GM19397 (cell line): ENCODE measurements around the gene NUP214.
"Not testable (repeated sequence)": the region's sequence is repeated elsewhere in the genome, so short reads cannot be mapped to it uniquely, and the experiment has no call there.

Source experiments
- ATAC-seq: cut with Tn5 transposase; IDR thresholded peaks from one replicate; pipeline ENCODE4 v1.9.1; 2021; ENCODE audit warnings: mild to moderate bottlenecking, moderate library complexity; ENCODE audit not compliant: unreplicated experiment

The NUP214 gene

GRCh38 chr9:131257266-131258025, 132.1 kb downstream of the NUP214 start:
- ATAC-seq, result no peak

DNA sequence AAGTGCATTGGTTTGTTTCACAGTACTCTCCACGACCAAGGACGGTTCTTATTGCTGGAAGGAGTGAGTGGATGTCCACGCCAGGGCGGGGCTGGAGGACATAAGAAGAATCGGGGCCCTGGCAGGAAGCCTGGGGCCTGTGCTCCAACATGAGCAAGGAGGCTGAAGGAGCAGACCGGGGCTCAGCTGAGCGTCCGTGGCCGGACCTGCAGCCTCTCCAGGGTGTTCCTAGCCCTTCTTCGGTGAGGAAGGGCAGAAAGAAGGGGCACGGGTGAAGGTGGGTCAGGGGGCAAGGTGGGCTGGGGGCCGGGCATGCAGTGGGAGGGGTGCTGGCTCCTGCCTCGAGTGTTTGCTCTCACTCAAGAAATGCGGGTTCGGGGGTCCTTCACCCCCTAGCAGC, 132.8 kb downstream of the NUP214 start:
- no peak for ATAC-seq

DNA sequence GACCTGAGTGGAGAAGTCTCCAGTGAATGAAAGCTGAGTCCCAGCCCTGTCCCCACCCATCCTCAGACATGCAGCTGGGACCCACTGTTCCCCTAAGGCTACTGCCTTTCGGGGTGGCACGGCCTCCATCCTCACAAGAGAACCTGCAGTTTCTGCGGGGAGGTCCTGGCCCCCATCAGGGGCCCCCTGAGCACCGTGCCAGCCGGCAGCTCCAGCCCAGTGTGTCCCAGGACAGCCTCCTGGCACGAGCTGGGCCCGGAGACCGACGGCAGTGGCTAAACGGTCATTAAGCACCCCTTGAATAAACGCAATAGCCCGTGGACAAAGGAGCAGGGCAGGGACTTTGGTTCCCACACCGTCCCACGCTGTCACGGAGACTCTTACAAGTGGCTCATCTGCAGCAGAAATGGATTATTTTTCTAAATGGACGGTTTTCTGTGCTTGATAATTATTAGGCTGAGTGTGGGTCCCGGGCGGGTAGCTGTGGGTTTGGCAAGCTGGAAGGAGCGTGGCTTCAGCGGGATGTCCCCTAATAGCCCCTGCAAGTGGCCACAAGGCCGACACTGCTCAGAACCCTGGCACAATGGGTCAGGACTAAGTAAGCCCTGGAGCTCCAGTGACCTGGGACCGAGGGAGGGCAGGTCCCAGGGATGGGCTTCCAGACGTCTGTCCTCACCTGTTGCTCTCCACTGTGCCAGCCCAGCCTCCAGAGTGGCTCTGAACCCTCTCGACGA, 133.5 kb downstream of the NUP214 start:
- ATAC-seq, result no peak

GRCh38 chr9:131259432-131259898, 134.1 kb downstream of the NUP214 start:
- ATAC-seq, result no peak

DNA sequence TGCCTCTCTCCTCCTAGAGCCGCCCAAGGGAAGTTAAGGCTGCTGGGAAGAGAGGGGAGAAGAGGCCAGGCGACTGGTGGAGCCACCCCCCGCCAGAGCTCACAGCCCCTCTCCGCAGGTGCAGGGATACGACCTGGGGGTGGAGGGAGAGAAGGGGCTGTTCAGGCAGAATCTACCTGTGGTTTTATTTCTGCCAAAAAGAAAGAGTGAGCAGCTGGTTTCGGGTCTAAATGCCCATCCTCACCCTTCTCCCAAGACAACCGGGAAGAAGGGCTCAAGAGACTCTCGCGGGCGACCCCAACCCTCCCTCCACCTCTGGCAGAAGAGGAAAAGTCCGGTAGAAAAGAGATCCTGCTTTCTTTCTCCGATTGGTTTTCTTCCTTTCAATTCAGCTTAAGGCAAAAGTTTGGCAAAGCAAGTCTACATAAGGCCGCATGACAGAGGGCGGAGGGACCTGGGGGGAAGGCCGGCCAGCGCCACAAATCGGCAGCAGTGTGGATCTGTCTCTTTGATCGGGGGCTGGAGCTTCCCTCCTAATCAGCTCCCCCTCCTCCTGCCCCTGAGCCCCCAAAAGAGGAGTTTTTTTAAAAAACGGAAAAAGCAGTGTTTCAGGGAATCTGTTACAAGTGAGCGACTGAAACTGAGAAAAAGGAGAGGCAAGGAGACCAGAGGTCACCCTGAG, 134.7 kb downstream of the NUP214 start:
- no peak for ATAC-seq

- no peak for ATAC-seq
Observed at GRCh38 chr9:131260751-131261452, 135.5 kb downstream of the NUP214 start.

DNA sequence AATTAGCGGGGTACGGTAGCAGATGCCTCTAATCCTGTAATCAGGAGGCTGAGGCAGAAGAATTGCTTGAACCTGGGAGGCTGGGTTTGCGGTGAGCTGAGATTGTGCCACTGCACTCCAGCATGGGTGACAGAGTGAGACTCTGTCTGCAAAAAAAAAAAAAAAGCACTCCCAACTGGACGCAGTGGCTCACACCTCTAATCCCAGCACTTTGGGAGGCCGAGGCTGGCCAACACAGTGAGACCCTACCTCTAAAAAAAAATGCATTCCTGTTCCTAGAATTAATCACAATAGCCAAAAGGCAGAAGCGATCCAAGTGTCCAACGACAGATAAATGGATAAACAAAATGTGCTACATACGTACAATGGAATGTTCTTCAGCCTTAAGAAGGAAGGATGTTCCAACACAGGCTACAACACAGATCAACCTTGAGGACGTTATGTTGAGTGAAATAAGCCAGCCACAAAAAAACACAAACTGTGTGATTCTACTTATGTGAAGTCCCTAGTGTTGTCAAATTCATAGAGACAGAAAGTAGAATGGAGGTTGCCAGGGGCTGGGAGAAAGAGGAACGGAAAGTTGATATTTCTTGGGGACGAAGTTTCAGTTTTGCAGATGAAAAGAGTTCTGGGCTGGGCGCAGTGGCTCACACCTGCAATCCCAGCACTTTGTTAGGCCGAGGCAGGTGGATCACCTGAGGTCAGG, 137.1 kb downstream of the NUP214 start:
- no peak for ATAC-seq

- not testable (repeated sequence) for ATAC-seq
Observed at GRCh38 chr9:131263033-131263343, 137.6 kb downstream of the NUP214 start.

- no peak for ATAC-seq
Observed at GRCh38 chr9:131263701-131264100, 138.3 kb downstream of the NUP214 start.

DNA sequence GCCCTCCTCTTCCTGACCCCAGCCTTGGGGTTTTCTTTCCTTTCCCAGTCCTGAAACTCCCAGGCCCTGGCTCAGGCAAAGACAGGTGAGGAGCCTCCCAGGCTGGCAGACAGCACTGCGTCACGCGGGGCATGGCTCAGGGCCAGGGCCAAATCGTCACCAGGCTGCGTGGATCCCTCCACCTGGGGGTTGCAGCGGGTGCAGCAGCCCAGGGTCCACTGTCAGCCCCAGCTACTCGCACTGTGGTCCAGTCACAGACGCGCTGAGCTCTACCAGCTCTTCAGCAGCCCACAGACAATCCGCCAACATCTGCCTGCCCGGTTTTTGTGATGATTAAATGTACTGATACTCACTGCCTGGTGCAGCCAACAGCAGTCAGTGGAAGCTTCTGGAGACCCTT, 138.8 kb downstream of the NUP214 start:
- no peak for ATAC-seq

DNA sequence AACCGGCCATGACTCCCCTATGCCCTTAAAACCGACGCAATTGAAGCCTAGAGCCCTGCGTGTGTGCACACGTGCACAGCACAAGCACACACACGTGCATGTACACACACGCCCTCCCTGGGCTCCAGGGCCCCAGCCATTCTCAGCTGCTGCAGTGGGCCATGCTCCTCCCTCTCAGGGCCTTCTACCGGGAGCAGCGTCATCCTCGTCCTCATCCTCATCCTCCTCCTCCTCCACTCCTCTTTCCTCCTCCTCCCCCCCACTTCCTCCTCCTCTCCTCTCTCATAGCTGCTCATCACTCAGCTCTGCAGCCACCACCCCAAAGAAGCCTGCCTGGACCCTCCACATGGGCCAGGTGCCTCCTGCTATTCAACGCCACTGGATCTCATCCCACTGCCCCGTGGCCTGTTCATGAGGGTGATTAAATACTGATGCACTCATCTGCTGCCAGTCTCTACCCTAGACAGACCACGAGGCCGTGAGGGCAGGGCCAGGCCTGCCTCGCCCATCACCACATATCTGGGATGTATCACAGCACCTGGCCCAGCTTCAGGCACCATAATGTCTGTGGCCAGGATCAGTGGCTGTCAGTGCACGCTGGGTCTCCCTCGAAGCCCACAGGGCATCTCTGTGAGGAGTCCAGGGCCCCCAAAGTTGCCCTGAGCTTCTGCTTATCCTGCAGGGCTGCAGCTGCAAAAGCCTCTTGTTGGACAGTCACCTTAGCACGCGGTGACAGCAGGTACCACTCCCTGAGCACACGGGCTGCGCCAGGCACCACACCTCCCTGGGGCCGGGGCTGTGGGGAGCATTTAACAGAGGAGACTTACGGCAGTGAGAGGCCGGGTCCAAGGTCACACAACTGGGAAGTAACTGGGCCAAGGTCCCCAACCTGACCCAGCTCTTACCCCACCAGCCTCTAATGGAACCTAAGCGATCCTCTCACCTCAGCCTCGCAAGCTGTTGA, 141.2 kb downstream of the NUP214 start:
- ATAC-seq, result no peak

DNA sequence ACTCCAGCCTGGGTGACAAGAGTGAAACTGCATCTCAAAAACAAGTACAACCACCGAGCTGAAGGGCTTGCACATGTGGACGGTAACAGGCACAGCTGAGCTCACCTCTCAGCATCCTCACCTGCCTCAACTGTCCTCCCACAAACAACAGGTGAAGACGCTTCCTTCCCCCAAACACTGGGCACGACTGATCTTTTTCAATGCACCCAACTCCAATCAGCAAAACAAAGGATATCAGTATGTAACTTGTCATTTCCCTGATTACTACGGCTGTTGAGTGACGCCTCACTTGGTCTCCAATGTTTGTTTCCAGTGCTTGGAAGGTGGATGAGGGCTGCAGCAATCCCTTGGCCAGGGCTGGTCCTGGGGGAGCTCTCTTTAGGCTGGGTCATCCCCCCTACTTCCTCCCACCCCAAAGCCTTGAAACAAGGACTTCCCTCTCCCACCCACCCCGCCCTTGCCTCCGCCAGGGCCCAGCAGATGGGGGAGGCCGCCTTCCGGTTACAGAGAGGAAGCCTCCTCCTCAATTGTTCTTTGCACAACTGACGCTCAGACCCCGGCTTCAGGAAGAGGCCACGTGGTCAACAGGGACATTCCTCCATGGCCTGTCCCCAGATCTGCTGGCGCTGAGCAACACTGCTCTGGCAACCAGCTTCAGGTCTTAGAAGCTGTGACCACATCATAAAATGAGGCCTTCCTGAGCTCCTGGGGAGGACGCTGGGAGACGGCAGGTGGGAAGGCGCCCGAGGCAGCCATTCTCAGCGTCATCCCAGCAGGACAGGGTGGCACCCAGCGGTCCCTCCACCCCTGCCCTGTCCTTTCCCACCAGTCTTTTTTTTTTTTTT, 145.0 kb downstream of the NUP214 start:
- ATAC-seq, result no peak

DNA sequence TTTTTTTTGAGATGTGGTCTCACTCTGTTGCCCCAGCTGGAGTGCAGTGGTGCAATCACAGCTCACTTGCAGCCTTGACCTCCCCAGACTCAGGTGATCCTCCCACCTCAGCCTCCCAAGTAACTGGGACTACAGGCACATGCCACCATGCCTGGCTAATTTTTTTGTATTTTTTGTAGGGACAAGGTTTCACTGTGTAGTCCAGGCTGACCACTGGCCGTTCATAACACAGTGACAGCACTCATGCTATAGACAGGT, 145.6 kb downstream of the NUP214 start:
- not testable (repeated sequence) for ATAC-seq

- no peak for ATAC-seq
Observed at GRCh38 chr9:131271506-131271931, 146.1 kb downstream of the NUP214 start.

GRCh38 chr9:131272212-131272611, 146.8 kb downstream of the NUP214 start:
- ATAC-seq, result no peak

GRCh38 chr9:131273146-131273855, 147.9 kb downstream of the NUP214 start:
- ATAC-seq, result no peak

DNA sequence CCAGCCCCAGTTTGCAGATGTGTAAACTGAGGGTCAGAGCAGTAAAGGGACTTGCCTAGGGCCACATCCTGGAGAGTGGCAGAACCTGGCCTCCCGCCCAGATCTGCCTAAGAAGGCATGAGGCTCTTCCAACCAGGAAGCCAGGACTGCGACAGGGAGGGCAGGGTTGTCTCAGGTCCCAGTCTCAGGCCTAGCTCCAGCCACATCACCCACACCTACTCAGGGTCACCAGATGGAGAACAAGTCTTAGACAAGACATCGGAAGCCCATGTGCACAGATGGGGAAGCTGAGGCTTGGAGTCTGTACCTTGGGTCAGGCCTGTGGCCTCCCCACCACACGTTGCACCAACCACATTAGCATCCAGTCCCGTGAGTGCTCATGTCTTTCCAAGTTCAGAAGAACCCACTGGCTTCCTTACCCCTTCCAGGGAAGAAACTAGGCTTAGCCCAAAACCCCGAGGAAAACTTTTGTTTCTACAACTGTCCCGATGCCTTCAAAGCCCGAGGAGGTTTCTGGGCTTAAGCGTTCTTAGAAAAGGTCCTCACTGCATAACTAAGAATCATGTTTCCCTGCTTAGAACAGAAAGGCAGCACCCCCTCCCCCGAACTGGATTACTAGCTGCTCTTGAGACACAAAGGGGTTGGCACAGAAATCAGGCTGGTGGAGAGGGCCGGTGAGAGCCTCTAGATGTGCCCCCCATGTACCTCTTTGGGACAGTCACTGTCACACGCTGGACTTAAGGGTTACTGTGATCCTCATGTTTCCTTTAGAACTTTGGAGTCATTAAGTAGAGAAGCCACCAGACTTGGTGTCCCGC, 148.7 kb downstream of the NUP214 start:
- no peak for ATAC-seq
